Keratinocyte (primary cell): Measurements from ENCODE around the gene ARIH1. TPM values are rescaled to one million over a fixed set of nuclear protein-coding genes. Genes with fewer than 3 reads are reported as not detected.

ENCODE experiments used
- DNase-seq: peaks from one replicate; pipeline ENCODE4 v3.0.0-alpha.2; 2011; ENCODE audit warnings: low read depth, missing footprints, low spot score
- FAIRE-seq: peaks from 2 replicates; lab custom pipeline; 2011; peaks lifted over from hg19 to GRCh38; lab: Jason Lieb, UNC
- H2AFZ ChIP-seq: 2 replicates; pipeline ENCODE4 v1.6.0; 2012; ENCODE audit warnings: low read length, control low read depth, inconsistent platforms; ENCODE audit not compliant: control insufficient read depth
- H3K27ac ChIP-seq: 2 replicates; pipeline ENCODE4 v1.5.1; 2011; ENCODE audit warnings: low read length; ENCODE audit not compliant: control insufficient read depth, insufficient read depth
- H3K27me3 ChIP-seq: 3 replicates; pipeline ENCODE4 v1.6.0; 2011; ENCODE audit warnings: low read length; ENCODE audit not compliant: control insufficient read depth, insufficient read depth; ENCODE audit errors: extremely low read depth
- H3K36me3 ChIP-seq, 2 experiments: 2 replicates in 1 of 2; 3 replicates in 1 of 2; pipeline ENCODE4 v1.5.1; 2011; ENCODE audit warnings: low read length in 2 of 2, mild to moderate bottlenecking in 1 of 2; ENCODE audit not compliant: control insufficient read depth in 2 of 2, insufficient read depth in 2 of 2; ENCODE audit errors: extremely low read depth in 1 of 2
- H3K4me1 ChIP-seq: 3 replicates; pipeline ENCODE4 v1.5.1; 2011; ENCODE audit warnings: low read length; ENCODE audit not compliant: control insufficient read depth, insufficient read depth; ENCODE audit errors: extremely low read depth
- H3K4me2 ChIP-seq: 3 replicates; pipeline ENCODE4 v1.6.0; 2011; ENCODE audit warnings: low read depth, low read length; ENCODE audit not compliant: control insufficient read depth, insufficient read depth; ENCODE audit errors: extremely low read depth
- H3K4me3 ChIP-seq, 3 experiments: fragments of 200-600 bp in 1 of 3; sonication (generic) in 1 of 3; 2 replicates in 2 of 3; 3 replicates in 1 of 3; pipeline ENCODE4 v1.5.1; 2011 to 2016; ENCODE audit warnings: low read length in 3 of 3, mild to moderate bottlenecking in 3 of 3, control low read depth in 2 of 3, inconsistent platforms in 1 of 3, low read depth in 1 of 3, mixed read lengths in 1 of 3, mixed run types in 1 of 3, moderate library complexity in 1 of 3; ENCODE audit not compliant: control insufficient read depth in 2 of 3, insufficient read depth in 2 of 3; ENCODE audit errors: extremely low read depth in 1 of 3
- H3K79me2 ChIP-seq: 2 replicates; pipeline ENCODE4 v1.6.0; 2012; ENCODE audit warnings: low read length; ENCODE audit not compliant: control insufficient read depth, insufficient read depth
- H3K9ac ChIP-seq: 3 replicates; pipeline ENCODE4 v1.6.0; 2011; ENCODE audit warnings: low read length; ENCODE audit not compliant: control insufficient read depth, insufficient read depth; ENCODE audit errors: extremely low read depth
- H3K9me1 ChIP-seq: 3 replicates; pipeline ENCODE4 v1.6.0; 2011; ENCODE audit warnings: low read length; ENCODE audit not compliant: control insufficient read depth, insufficient read depth; ENCODE audit errors: extremely low read depth
- H3K9me3 ChIP-seq: 2 replicates; pipeline ENCODE4 v1.5.1; 2012; ENCODE audit warnings: low read depth, low read length; ENCODE audit not compliant: control insufficient read depth
- H4K20me1 ChIP-seq: 3 replicates; pipeline ENCODE4 v1.6.0; 2011; ENCODE audit warnings: low read length; ENCODE audit not compliant: control insufficient read depth, insufficient read depth; ENCODE audit errors: extremely low read depth
- EZH2 ChIP-seq: IDR thresholded peaks from one replicate; pipeline ENCODE4 v1.6.1; 2012; ENCODE audit warnings: inconsistent platforms, mild to moderate bottlenecking, low read length, moderate library complexity
- dilution Hi-C: fragments of 300-500 bp; cut with MboI; formaldehyde crosslinking; loops from one replicate; pipeline ENCODE4 v1.7.0; 2020; ENCODE audit warnings: low sequenced_read_pairs; ENCODE audit not compliant: extremely low pct_ligation_motif_present
- polyA plus RNA-seq, 5 experiments: library from polyadenylated mRNA; depleted of rRNA in 3 of 5; stranded (reverse) in 3 of 5; stranded (forward) in 1 of 5; unstranded in 1 of 5; fragments of >200 nt; gene quantifications; 1 replicate in 1 of 5; 2 replicates in 3 of 5; 3 replicates in 1 of 5; pipeline versions ENCODE4 v1.2.1 to v1.2.3, GENCODE V29; 2011 to 2012; ENCODE audit warnings: missing spikeins in 2 of 5, low read depth in 1 of 5, low replicate concordance in 1 of 5
- TF ChIP-seq, protein P1 (sequence below), 3 experiments: IDR thresholded peaks in 1 of 3; conservative IDR thresholded peaks in 1 of 3; optimal IDR thresholded peaks in 1 of 3; 2 replicates in 2 of 3; 3 replicates in 1 of 3; pipeline versions ENCODE3 to v1.5.1; 2011; ENCODE audit warnings: low read length in 3 of 3, mild to moderate bottlenecking in 3 of 3, moderate library complexity in 2 of 3, control low read depth in 1 of 3, inconsistent platforms in 1 of 3; ENCODE audit not compliant: insufficient read depth in 2 of 3; ENCODE audit errors: extremely low read depth in 1 of 3

Gene ARIH1
- polyA plus RNA-seq, 1 donor (not counting 4 experiments of a cell fraction or from before 2014, with no cell fraction given), result 70.6 TPM

DNA sequence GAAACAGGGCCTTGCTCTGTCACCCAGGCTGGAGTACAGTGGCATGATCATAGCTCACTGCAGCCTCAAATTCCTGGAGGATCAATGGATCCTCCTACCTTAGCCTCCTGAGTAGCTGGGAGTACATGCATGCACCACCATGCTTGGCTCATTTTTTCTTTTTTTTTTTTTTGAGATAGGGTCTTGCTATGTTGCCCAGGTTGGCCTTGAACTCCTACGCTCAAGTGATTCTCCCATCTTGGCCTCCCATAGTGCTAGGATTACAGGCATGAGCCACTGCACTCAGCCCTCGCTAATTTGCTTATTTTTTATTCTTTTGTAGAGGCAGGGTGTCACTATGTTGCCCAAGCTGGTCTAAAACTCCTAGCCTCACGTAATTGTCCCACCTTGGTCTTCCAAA, 6.0 kb upstream of the ARIH1 start:
- no peak overlapping the region for H2AFZ ChIP-seq
- no peaks in the 10 kb centered on the region for H3K36me3 ChIP-seq
- FAIRE-seq, result no peak
- no peaks in the 10 kb centered on the region for H3K9me3 ChIP-seq
- H3K27me3 ChIP-seq, result no peaks in the 10 kb centered on the region
- H3K4me2 ChIP-seq, result no peak overlapping the region
- dilution Hi-C loops, result no loop called here
- no peak overlapping the region for H3K9ac ChIP-seq
- TF ChIP-seq EZH2, result no peak
- TF ChIP-seq, protein P1, sequence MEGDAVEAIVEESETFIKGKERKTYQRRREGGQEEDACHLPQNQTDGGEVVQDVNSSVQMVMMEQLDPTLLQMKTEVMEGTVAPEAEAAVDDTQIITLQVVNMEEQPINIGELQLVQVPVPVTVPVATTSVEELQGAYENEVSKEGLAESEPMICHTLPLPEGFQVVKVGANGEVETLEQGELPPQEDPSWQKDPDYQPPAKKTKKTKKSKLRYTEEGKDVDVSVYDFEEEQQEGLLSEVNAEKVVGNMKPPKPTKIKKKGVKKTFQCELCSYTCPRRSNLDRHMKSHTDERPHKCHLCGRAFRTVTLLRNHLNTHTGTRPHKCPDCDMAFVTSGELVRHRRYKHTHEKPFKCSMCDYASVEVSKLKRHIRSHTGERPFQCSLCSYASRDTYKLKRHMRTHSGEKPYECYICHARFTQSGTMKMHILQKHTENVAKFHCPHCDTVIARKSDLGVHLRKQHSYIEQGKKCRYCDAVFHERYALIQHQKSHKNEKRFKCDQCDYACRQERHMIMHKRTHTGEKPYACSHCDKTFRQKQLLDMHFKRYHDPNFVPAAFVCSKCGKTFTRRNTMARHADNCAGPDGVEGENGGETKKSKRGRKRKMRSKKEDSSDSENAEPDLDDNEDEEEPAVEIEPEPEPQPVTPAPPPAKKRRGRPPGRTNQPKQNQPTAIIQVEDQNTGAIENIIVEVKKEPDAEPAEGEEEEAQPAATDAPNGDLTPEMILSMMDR (optimal IDR thresholded peaks at IDR 0.05 in 1 of 3, IDR thresholded peaks at IDR 0.05 in 1 of 3, conservative IDR thresholded peaks at IDR 0.05 in 1 of 3; ENCODE audit: extremely low read depth in 1 of 3, insufficient read depth in 2 of 3, low read length in 3 of 3), result no peak
- no peak overlapping the region for H3K4me3 ChIP-seq
- H4K20me1 ChIP-seq, result no peaks in the 10 kb centered on the region
- peaks cover 3% of the 10 kb centered on the region for H3K4me1 ChIP-seq
- H3K27ac ChIP-seq, result no peak overlapping the region
- no peak for DNase-seq
- no peaks in the 10 kb centered on the region for H3K79me2 ChIP-seq
- H3K9me1 ChIP-seq, result no peaks in the 10 kb centered on the region

DNA sequence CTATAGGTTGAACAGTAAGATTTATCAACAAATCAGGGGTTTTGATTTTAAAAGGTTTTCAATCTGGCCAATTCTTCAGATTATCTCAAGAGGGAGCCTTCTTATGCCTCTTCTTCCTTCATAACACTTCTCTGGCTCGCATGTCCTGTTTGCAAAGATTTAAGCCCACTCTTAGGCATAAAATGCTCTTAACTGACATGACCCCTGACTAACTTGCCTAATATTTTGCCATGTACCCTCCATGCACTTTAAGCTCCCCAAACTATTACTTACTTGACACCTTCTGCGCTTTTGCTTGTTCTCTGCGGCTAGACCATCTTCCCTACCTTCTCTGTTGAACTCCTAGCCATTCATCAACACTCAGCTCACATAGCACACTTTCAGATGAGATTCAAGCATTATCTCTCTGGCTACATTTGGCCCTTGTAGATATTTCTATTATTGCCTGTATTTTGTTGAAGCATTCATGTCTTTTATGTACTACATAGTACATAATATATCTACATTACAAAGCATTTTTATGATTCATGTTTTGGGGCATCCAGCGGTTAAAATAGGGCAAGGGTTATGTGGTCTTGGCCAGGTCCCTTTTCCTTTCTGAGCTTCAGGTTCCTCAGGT, 1.0 kb upstream of the ARIH1 start:
- peak overlapping the region; percentile 100 for H3K9ac ChIP-seq
- H3K4me2 ChIP-seq, result peak overlapping the region; percentile 75
- DNase-seq (no peak), FAIRE-seq (no peak)
- H2AFZ ChIP-seq, result peak overlapping the region; percentile 92
- H3K36me3 ChIP-seq, result peaks cover 0 to 2% of the 10 kb centered on the region in 2 experiments
- H3K27me3 ChIP-seq, result no peaks in the 10 kb centered on the region
- H3K9me3 ChIP-seq, result no peaks in the 10 kb centered on the region
- dilution Hi-C loops, result no loop called here
- peak overlapping the region; percentile 99 for H3K27ac ChIP-seq
- peaks cover 38% of the 10 kb centered on the region for H3K79me2 ChIP-seq
- H3K9me1 ChIP-seq, result no peaks in the 10 kb centered on the region
- TF ChIP-seq EZH2, result no peak
- TF ChIP-seq, protein P1 (optimal IDR thresholded peaks at IDR 0.05 in 1 of 3, IDR thresholded peaks at IDR 0.05 in 1 of 3, conservative IDR thresholded peaks at IDR 0.05 in 1 of 3; ENCODE audit: extremely low read depth in 1 of 3, insufficient read depth in 2 of 3, low read length in 3 of 3), result no peak
- peaks cover 14% of the 10 kb centered on the region for H3K4me1 ChIP-seq
- peaks cover 7% of the 10 kb centered on the region for H4K20me1 ChIP-seq
- peak overlapping the region; percentile 75 to 96 (median 90) for H3K4me3 ChIP-seq
